Fibroblast of lung (primary cell): ENCODE data around the gene DPYSL4. TPM values are rescaled to one million over a fixed set of nuclear protein-coding genes. Genes with fewer than 3 reads are reported as not detected.

Source experiments
- DNase-seq, 2 donors: peaks; one replicate each; pipeline versions ENCODE4 v3.0.0 to v3.0.0-alpha.2; 2010; ENCODE audit warnings: low read depth in 2 of 2
- H2AFZ ChIP-seq: 2 replicates; pipeline ENCODE4 v1.5.1; 2012; ENCODE audit warnings: low read length, control low read depth, inconsistent platforms
- H3K27ac ChIP-seq: 2 replicates; pipeline ENCODE4 v1.5.1; 2011; ENCODE audit warnings: low read length, control low read depth; ENCODE audit not compliant: insufficient read depth
- H3K27me3 ChIP-seq: 2 replicates; pipeline ENCODE4 v1.5.1; 2011; ENCODE audit warnings: mild to moderate bottlenecking, low read length; ENCODE audit not compliant: control insufficient read depth, insufficient read depth
- H3K36me3 ChIP-seq: 2 replicates; pipeline ENCODE4 v1.5.1; 2011; ENCODE audit warnings: low read length; ENCODE audit not compliant: control insufficient read depth, insufficient read depth
- H3K4me1 ChIP-seq: 2 replicates; pipeline ENCODE4 v1.5.1; 2011; ENCODE audit warnings: low read length; ENCODE audit not compliant: control insufficient read depth, insufficient read depth; ENCODE audit errors: extremely low read depth
- H3K4me2 ChIP-seq: 2 replicates; pipeline ENCODE4 v1.5.1; 2011; ENCODE audit warnings: low read length, control low read depth; ENCODE audit not compliant: insufficient read depth; ENCODE audit errors: extremely low read depth
- H3K4me3 ChIP-seq, 4 experiments: fragments of 200-600 bp in 1 of 4; sonication (generic) in 1 of 4; replicated peaks in 1 of 4; 2 replicates each; pipeline ENCODE4 v1.5.1; 2011 to 2016; ENCODE audit warnings: low read length in 4 of 4, low read depth in 3 of 4, mild to moderate bottlenecking in 3 of 4, control low read depth in 2 of 4, inconsistent platforms in 1 of 4, mixed read lengths in 1 of 4; ENCODE audit not compliant: insufficient read depth in 1 of 4; ENCODE audit errors: control extremely low read depth in 1 of 4
- H3K79me2 ChIP-seq: 2 replicates; pipeline ENCODE4 v1.5.1; 2012; ENCODE audit warnings: mild to moderate bottlenecking, low read length, inconsistent platforms; ENCODE audit not compliant: control insufficient read depth, insufficient read depth
- H3K9ac ChIP-seq: 2 replicates; pipeline ENCODE4 v1.5.1; 2011; ENCODE audit warnings: mild to moderate bottlenecking, low read length, control low read depth; ENCODE audit not compliant: insufficient read depth
- H3K9me3 ChIP-seq: 2 replicates; pipeline ENCODE4 v1.5.1; 2012; ENCODE audit warnings: low read depth, low read length; ENCODE audit not compliant: control insufficient read depth, insufficient read depth
- H4K20me1 ChIP-seq: 2 replicates; pipeline ENCODE4 v1.5.1; 2011; ENCODE audit warnings: low read length; ENCODE audit not compliant: control insufficient read depth, insufficient read depth; ENCODE audit errors: extremely low read depth
- CTCF ChIP-seq, 2 donors: IDR thresholded peaks in 1 of 2; conservative IDR thresholded peaks in 1 of 2; 1 replicate in 1 of 2; 2 replicates in 1 of 2; pipeline ENCODE4 v1.5.1; 2011 to 2012; ENCODE audit warnings: low read length in 2 of 2, control low read depth in 1 of 2, inconsistent platforms in 1 of 2, low read depth in 1 of 2, mild to moderate bottlenecking in 1 of 2
- EZH2 ChIP-seq: IDR thresholded peaks from 2 replicates; pipeline ENCODE4 v1.5.1; 2012; ENCODE audit warnings: low read length, control low read depth, mild to moderate bottlenecking; ENCODE audit errors: missing control alignments
- polyA plus RNA-seq, 2 donors: library from polyadenylated mRNA; depleted of rRNA in 1 of 2; stranded (reverse) in 1 of 2; unstranded in 1 of 2; fragments of >200 nt; gene quantifications; 2 replicates each; pipeline ENCODE4 v1.2.1, GENCODE V29; 2011 to 2012; ENCODE audit warnings: missing spikeins in 1 of 2
- total RNA-seq: library from RNA; depleted of rRNA; stranded (reverse); fragments of >200 nt; gene quantifications from 2 replicates; pipeline ENCODE4 v1.2.1, GENCODE V29; 2014

Gene DPYSL4
- total and polyA plus RNA-seq, 2 donors (not counting 1 experiment from before 2014, with no cell fraction given): 0.83 to 1.4 TPM

DNA sequence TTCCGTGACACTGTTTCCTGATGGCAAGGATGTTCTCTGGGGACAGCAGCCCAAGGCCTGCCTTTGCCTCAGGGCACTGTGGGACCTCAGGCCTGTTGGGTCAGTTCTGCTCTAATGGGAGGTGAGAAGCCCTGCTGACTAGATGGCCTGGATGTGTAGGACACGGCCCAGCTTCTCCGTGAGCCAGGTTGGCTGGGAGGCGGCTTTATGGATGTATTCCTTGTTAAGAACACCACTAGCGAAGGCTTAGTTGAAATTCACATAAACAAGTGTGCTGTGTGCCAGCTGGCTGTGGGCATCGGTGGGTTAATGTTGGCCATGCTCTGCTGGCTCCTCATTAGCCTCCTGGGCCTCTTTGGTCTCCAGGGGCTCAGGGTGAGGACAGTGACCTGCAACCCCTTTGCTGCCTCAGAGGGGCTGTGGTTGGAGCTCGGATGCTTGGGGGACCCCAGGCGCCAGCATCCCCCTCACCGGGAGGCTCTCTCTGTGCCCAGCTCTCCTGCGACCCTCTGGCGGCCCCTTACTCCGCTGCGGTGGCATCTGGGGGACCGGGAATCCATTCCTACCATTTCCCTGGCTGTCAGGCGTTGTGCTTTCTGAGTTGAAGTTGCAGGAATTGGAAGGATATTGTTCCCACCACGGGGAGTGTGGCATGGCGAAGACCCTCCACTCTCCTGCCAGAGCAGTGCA, 22.8 kb upstream of the DPYSL4 start:
- no peak for DNase-seq
- Histone ChIP-seq H2AFZ (no peak overlapping the region), H3K9me3 (no peaks in the 10 kb centered on the region), H3K27me3 (no peaks in the 10 kb centered on the region), H3K36me3 (no peaks in the 10 kb centered on the region), H4K20me1 (no peaks in the 10 kb centered on the region), H3K4me1 (no peaks in the 10 kb centered on the region), H3K27ac (no peak overlapping the region), H3K4me3 (no peak overlapping the region), H3K4me2 (no peak overlapping the region), H3K9ac (no peak overlapping the region), H3K79me2 (no peaks in the 10 kb centered on the region)
- TF ChIP-seq CTCF (conservative IDR thresholded peaks at IDR 0.05 in 1 of 2, IDR thresholded peaks at IDR 0.05 in 1 of 2; ENCODE audit: low read depth in 1 of 2, low read length in 2 of 2): no peak
- no peak for TF ChIP-seq EZH2

DNA sequence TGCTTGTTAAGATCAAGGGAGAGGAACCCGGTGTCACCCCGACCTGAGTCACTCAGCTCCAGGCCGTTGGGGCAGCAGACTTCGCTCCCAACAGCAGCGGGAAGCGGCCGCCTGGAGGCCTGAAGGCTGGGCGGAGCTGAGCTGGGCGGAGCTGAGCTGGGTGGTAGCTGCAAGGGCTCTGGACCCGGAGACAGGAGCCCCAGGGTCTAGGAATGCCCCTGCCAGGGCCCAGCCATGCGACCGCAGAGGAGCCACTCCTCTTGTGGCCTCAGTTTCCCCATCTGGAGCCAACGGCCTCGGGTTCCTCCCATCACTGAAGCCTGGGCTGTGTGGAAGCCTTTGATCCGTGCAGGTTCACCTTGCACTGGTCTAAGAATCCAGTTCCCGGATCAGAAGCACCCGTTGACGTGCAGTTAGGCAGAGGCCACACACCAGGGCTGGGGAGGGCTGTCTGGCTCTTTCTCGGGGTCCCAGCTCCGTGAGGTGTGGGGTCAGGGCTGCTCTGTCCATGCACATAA, 21.9 kb upstream of the DPYSL4 start:
- no peak overlapping the region for H2AFZ ChIP-seq

More for the DNA sequence above, 21.9 kb upstream of the DPYSL4 start:
- Histone ChIP-seq H3K4me2 (no peak overlapping the region), H3K79me2 (no peaks in the 10 kb centered on the region), H3K36me3 (no peaks in the 10 kb centered on the region), H3K27ac (no peak overlapping the region), H3K4me1 (no peaks in the 10 kb centered on the region), H3K4me3 (no peak overlapping the region), H3K9me3 (no peaks in the 10 kb centered on the region), H3K27me3 (no peaks in the 10 kb centered on the region), H3K9ac (no peak overlapping the region), H4K20me1 (no peaks in the 10 kb centered on the region)
- no peak for DNase-seq
- TF ChIP-seq CTCF (conservative IDR thresholded peaks at IDR 0.05 in 1 of 2, IDR thresholded peaks at IDR 0.05 in 1 of 2; ENCODE audit: low read depth in 1 of 2, low read length in 2 of 2) (no peak), EZH2 (no peak)
